ENCODE measurements around the gene AP5B1. TPM values are rescaled to one million over a fixed set of nuclear protein-coding genes. Genes with fewer than 3 reads are reported as not detected.

Gene AP5B1
- total and polyA plus RNA-seq, 2 of the 8 experiments (the other 6 are each of a cell fraction or from before 2014, with no cell fraction given): 7.6 to 10.0 TPM

GRCh38 chr11:65767406-65767805 is 13.4 kb downstream of the AP5B1 start (continued):
- TF ChIP-seq CHD7 (IDR thresholded peaks at IDR 0.05; ENCODE audit: insufficient replicate concordance, low read length) (no peak), BCL11A (IDR thresholded peaks at IDR 0.05; ENCODE audit: low read depth in 2 of 2, low read length in 2 of 2) (no peak), CBX5 (IDR thresholded peaks at IDR 0.05; ENCODE audit: low read depth, low read length) (no peak), BRCA1 (IDR thresholded peaks at IDR 0.05; ENCODE audit: low read depth, low read length) (no peak), SP4 (IDR thresholded peaks at IDR 0.05; ENCODE audit: low read length) (no peak), JUND (IDR thresholded peaks at IDR 0.05; ENCODE audit: low read length) (no peak), SRF (IDR thresholded peaks at IDR 0.05; ENCODE audit: low read depth, low read length) (no peak), RXRA (IDR thresholded peaks at IDR 0.05; ENCODE audit: insufficient read depth, low read depth, low read length) (no peak), SIX5 (IDR thresholded peaks at IDR 0.05; ENCODE audit: low read depth, low read length) (no peak), GABPA (IDR thresholded peaks at IDR 0.05; ENCODE audit: borderline replicate concordance, insufficient read depth, low read length) (no peak)
- TF ChIP-seq, protein P1, sequence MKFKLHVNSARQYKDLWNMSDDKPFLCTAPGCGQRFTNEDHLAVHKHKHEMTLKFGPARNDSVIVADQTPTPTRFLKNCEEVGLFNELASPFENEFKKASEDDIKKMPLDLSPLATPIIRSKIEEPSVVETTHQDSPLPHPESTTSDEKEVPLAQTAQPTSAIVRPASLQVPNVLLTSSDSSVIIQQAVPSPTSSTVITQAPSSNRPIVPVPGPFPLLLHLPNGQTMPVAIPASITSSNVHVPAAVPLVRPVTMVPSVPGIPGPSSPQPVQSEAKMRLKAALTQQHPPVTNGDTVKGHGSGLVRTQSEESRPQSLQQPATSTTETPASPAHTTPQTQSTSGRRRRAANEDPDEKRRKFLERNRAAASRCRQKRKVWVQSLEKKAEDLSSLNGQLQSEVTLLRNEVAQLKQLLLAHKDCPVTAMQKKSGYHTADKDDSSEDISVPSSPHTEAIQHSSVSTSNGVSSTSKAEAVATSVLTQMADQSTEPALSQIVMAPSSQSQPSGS (IDR thresholded peaks at IDR 0.05; ENCODE audit: low read length): no peak
